Natural killer cell (primary cell): ENCODE data around the gene PIGR. TPM values are rescaled to one million over a fixed set of nuclear protein-coding genes. Genes with fewer than 3 reads are reported as not detected.

Experiments used
- ATAC-seq, 3 donors: fragments of 150-1000 bp in 2 of 3; fragments of 200-7000 bp in 1 of 3; cut with Tn5 transposase; 1 replicate in 1 of 3; 2 replicates in 2 of 3; pipeline ENCODE4 v1.10.0; 2021; ENCODE audit warnings: mild to moderate bottlenecking in 2 of 3, moderate library complexity in 2 of 3
- DNase-seq, 2 donors: peaks; one replicate each; pipeline versions ENCODE4 v3.0.0 to v3.0.0-alpha.2; 2013 to 2021; ENCODE audit warnings: mixed read lengths in 1 of 2
- H3K27ac ChIP-seq: one replicate; pipeline ENCODE4 v1.5.1; 2013; ENCODE audit warnings: mild to moderate bottlenecking, low read length
- H3K27me3 ChIP-seq: one replicate; pipeline ENCODE4 v1.6.1; 2013; ENCODE audit warnings: low read length; ENCODE audit not compliant: control insufficient read depth, insufficient read depth
- H3K36me3 ChIP-seq: one replicate; pipeline ENCODE4 v1.6.1; 2013; ENCODE audit warnings: low read length; ENCODE audit not compliant: control insufficient read depth, insufficient read depth
- H3K4me1 ChIP-seq: one replicate; pipeline ENCODE4 v1.6.1; 2013; ENCODE audit warnings: low read length; ENCODE audit not compliant: control insufficient read depth, insufficient read depth
- H3K4me3 ChIP-seq: one replicate; pipeline ENCODE4 v1.5.1; 2013; ENCODE audit warnings: low read length
- H3K9me3 ChIP-seq: one replicate; pipeline ENCODE4 v1.6.1; 2013; ENCODE audit warnings: low read length; ENCODE audit not compliant: control insufficient read depth, insufficient read depth
- H3K27ac Mint-ChIP-seq, 2 donors: one replicate each; pipeline ENCODE4 v1.8.0; 2022; ENCODE audit warnings: mild to moderate bottlenecking in 2 of 2, mixed read lengths in 2 of 2, moderate library complexity in 1 of 2
- H3K27me3 Mint-ChIP-seq, 2 donors: one replicate each; pipeline ENCODE4 v1.8.0; 2022; ENCODE audit warnings: low read depth in 2 of 2, mixed read lengths in 2 of 2
- H3K36me3 Mint-ChIP-seq: one replicate; pipeline ENCODE4 v1.8.0; 2022; ENCODE audit warnings: mixed read lengths
- H3K4me1 Mint-ChIP-seq, 2 donors: one replicate each; pipeline ENCODE4 v1.8.0; 2022; ENCODE audit warnings: mixed read lengths in 2 of 2
- H3K4me3 Mint-ChIP-seq: one replicate; pipeline ENCODE4 v1.8.0; 2022; ENCODE audit warnings: mild to moderate bottlenecking, moderate library complexity, mixed read lengths
- H3K9me3 Mint-ChIP-seq, 2 donors: one replicate each; pipeline ENCODE4 v1.8.0; 2022; ENCODE audit warnings: mixed read lengths in 2 of 2
- whole genome bisulfite sequencing: methylation state at CpG from one replicate; pipeline ENCODE4 v1.1.7; 2013; ENCODE audit warnings: missing lambda C conversion rate; ENCODE audit not compliant: insufficient coverage; 5-methylcytosine and 5-hydroxymethylcytosine counted together
- intact Hi-C: fragments of 100-400 bp; cut with micrococcal nuclease; formaldehyde crosslinking; loops from one replicate; pipeline ENCODE4 v1.14.2; 2022
- total RNA-seq, 4 donors: library from RNA; stranded (reverse); fragments of 120-200 nt in 1 of 4; gene quantifications; one replicate each; pipeline versions ENCODE4 v1.2.3 to v1.2.4, GENCODE V29; 2013 to 2022
- TF ChIP-seq, protein P1 (sequence below): fragments of 200-600 bp; IDR thresholded peaks from one replicate; pipeline ENCODE4 v1.8.0; 2022; ENCODE audit warnings: antibody characterized with exemption

PIGR gene
- total RNA-seq, 3 donors from 2014 or later (not counting 1 experiment from before 2014, with no cell fraction given): 0.38 TPM; not detected in 2

GRCh38 chr1:206953126-206953525, 6.9 kb upstream of the PIGR start:
- no peaks in the 10 kb centered on the region for H3K27me3 Mint-ChIP-seq
- no peaks in the 10 kb centered on the region for H3K4me1 ChIP-seq
- no peak overlapping the region for H3K27ac Mint-ChIP-seq
- intact Hi-C loops: no loop called here
- H3K36me3 ChIP-seq: no peaks in the 10 kb centered on the region
- H3K27me3 ChIP-seq: no peaks in the 10 kb centered on the region
- H3K4me1 Mint-ChIP-seq: peaks cover under 1 to 2% of the 10 kb centered on the region in 2 donors
- no peak overlapping the region for H3K4me3 Mint-ChIP-seq
- no peak overlapping the region for H3K4me3 ChIP-seq
- no peaks in the 10 kb centered on the region for H3K9me3 ChIP-seq
- 97% methylated on average over 3 of the region's 3 CpGs for WGBS
- no peak overlapping the region for H3K27ac ChIP-seq
- H3K9me3 Mint-ChIP-seq: no peaks in the 10 kb centered on the region
- TF ChIP-seq, protein P1, sequence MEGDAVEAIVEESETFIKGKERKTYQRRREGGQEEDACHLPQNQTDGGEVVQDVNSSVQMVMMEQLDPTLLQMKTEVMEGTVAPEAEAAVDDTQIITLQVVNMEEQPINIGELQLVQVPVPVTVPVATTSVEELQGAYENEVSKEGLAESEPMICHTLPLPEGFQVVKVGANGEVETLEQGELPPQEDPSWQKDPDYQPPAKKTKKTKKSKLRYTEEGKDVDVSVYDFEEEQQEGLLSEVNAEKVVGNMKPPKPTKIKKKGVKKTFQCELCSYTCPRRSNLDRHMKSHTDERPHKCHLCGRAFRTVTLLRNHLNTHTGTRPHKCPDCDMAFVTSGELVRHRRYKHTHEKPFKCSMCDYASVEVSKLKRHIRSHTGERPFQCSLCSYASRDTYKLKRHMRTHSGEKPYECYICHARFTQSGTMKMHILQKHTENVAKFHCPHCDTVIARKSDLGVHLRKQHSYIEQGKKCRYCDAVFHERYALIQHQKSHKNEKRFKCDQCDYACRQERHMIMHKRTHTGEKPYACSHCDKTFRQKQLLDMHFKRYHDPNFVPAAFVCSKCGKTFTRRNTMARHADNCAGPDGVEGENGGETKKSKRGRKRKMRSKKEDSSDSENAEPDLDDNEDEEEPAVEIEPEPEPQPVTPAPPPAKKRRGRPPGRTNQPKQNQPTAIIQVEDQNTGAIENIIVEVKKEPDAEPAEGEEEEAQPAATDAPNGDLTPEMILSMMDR: no peak
- no peaks in the 10 kb centered on the region for H3K36me3 Mint-ChIP-seq
- ATAC-seq (no peak), DNase-seq (no peak)

DNA sequence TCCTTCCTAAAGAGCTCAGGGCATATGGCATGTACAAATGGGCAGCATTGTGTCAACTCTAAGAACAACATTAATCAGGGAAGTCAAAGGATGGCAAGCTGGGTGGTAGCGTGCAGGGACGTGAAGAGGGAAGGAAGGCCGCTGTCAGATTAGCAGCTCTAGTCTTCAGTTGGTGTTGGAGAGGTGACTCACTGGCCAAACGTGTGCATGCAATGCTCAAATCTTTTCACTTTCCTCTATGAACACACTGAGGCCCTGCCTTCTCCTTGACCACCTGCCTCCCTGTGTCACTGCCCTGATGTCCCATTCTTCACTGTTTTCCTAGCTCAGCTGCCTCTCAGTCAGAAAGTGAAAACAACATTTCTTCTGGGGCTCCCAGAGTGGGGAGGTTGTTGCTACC, 5.9 kb upstream of the PIGR start:
- H3K4me3 ChIP-seq: no peak overlapping the region
- WGBS: 78% methylated on average over 4 of the region's 4 CpGs
- ATAC-seq (no peak), DNase-seq (no peak)
- no peaks in the 10 kb centered on the region for H3K36me3 Mint-ChIP-seq
- peaks cover 1% of the 10 kb centered on the region for H3K4me1 ChIP-seq
- no peak overlapping the region for H3K27ac ChIP-seq
- intact Hi-C loops: no loop called here
- H3K36me3 ChIP-seq: no peaks in the 10 kb centered on the region
- H3K9me3 Mint-ChIP-seq: no peaks in the 10 kb centered on the region
- TF ChIP-seq, protein P1: no peak
- peaks cover 10 to 11% of the 10 kb centered on the region in 2 donors for H3K4me1 Mint-ChIP-seq
- H3K27me3 ChIP-seq: no peaks in the 10 kb centered on the region
- no peak overlapping the region for H3K27ac Mint-ChIP-seq
- no peaks in the 10 kb centered on the region for H3K27me3 Mint-ChIP-seq
- no peaks in the 10 kb centered on the region for H3K9me3 ChIP-seq
- H3K4me3 Mint-ChIP-seq: no peak overlapping the region

- Mint-ChIP-seq H3K4me3 (no peak overlapping the region), H3K36me3 (no peaks in the 10 kb centered on the region), H3K4me1 (peaks cover 17 to 18% of the 10 kb centered on the region in 2 donors), H3K27ac (no peak overlapping the region), H3K27me3 (no peaks in the 10 kb centered on the region), H3K9me3 (no peaks in the 10 kb centered on the region)
- 63% methylated on average over 3 of the region's 4 CpGs for WGBS
- no peaks in the 10 kb centered on the region for H3K36me3 ChIP-seq
- no peak overlapping the region for H3K4me3 ChIP-seq
- no peak for ATAC-seq
- no peak overlapping the region for H3K27ac ChIP-seq
- TF ChIP-seq, protein P1: no peak
- no peak for DNase-seq
- H3K4me1 ChIP-seq: peaks cover 7% of the 10 kb centered on the region
- no peaks in the 10 kb centered on the region for H3K9me3 ChIP-seq
- intact Hi-C loops: no loop called here
- no peaks in the 10 kb centered on the region for H3K27me3 ChIP-seq
These were observed 5.2 kb upstream of the PIGR start for GRCh38 chr1:206951318-206952100.

- WGBS: 95% methylated on average over 5 of the region's 5 CpGs
- Mint-ChIP-seq H3K36me3 (no peaks in the 10 kb centered on the region), H3K27me3 (no peaks in the 10 kb centered on the region), H3K4me1 (peaks cover 29 to 32% of the 10 kb centered on the region in 2 donors), H3K9me3 (no peaks in the 10 kb centered on the region), H3K27ac (no peak overlapping the region), H3K4me3 (no peak overlapping the region)
- DNase-seq (no peak), ATAC-seq (no peak)
- Histone ChIP-seq H3K4me1 (peaks cover 14% of the 10 kb centered on the region), H3K9me3 (no peaks in the 10 kb centered on the region), H3K27ac (no peak overlapping the region), H3K27me3 (no peaks in the 10 kb centered on the region), H3K36me3 (no peaks in the 10 kb centered on the region), H3K4me3 (no peak overlapping the region)
- intact Hi-C loops: no loop called here
- TF ChIP-seq, protein P1: no peak
These were observed 3.4 kb upstream of the PIGR start for GRCh38 chr1:206949641-206950040.
